Measurements from ENCODE around the gene VPREB3.
"Not testable (repeated sequence)": the region's sequence is repeated elsewhere in the genome, so short reads cannot be mapped to it uniquely, and the experiment has no call there.

The VPREB3 gene

DNA sequence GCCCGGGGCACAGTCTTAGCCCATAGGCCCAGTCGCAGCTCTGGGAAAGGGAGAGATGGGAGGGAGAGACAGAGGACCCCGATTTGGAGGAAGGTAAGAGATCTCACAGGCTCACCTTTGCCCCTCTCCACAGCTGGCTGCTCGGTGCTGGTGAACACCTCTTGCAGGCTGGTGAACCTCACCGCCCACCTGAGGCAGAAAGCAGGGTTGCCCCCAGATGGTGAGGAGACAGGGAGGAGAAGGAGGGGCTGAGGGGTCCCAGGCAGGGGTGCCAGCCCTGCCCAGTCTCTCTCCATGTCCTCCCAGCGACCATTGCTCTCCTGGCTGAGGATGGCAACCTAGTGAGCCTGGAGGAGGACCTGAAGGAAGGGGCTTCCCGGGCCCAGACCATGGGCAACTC is 9.7 kb upstream of the VPREB3 start:
- no peak for DNase-seq

DNA sequence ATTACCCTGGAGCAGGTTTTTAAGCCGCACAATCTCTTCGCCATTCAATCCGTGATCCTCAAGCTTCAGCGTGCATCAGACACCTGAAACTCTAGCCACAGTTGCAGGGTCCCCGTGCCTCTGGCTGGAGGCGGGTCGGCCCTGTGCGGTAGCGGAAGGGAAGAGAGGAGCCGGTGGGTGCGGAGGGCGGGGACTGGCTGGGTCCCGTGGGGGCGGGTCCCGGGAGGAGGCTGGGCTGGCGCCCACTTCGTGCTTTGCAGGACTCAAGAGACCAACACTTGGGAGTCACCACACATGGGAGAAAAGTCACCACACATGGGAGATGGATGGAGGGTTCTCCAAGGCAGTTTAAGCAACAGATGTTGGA is 9.3 kb upstream of the VPREB3 start:
- DNase-seq, result peak; percentile 37 to 44

DNA sequence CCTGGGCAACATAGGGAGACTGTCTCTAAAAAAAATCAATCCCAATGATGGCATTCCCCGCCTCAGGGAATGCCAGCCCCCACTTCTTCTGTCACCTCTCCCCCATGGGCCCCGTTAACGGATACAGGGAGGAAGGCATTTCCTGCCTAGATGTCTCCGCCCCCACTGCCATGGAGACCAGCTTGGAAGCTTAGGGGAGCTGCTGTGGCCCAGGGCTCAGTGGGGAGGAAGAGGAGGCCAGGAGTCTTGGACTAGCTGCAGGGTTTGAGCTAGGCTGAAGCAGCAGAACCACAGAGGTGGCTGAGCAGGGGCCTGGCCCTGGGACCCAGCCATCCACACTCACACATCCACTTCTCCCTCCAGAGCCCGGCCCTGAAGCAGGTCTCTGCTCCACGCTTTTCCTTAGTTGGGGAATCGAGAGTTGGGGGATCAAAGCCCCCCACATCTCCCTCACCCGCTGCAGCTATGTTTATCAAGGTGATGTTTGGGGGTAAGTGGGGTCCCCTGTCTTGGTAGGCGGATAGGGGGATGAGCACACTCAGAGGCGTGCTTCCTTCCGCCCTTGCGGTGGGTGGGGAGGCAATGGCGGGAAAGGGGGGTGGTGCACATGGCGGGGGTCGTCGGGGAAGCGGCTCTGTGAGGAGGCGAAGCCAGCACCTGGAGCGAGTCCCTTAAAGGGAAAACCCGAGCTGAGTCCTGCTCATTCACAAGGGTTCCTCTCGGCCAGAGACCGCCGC is 8.8 kb upstream of the VPREB3 start, which contains the start of gene C22orf15:
Gene C22orf15 (plus strand): TSS at position 149 of the 737 bp plus-strand sequence. CDS start 317 bp downstream, at position 466.
- no peak for DNase-seq

DNA sequence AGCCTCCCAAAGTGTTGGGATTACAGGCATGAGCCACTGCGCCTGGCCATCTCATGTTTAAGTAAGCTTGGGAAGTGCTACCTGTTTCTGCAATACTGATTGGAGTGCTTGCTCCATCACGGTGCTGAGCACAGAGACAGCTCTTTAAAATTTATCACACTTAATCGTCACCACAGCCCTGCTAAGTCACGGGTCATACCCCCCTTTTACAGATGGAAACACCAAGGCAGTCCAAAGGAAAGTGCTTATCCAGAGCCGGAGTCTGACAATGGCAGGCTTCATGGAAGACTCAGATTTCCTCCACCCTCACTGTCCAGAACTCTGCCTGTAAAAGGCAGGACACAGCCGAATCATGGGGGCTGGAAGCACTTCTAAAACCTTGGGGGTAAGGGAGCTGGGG is 5.8 kb upstream of the VPREB3 start:
- no peak for DNase-seq

DNA sequence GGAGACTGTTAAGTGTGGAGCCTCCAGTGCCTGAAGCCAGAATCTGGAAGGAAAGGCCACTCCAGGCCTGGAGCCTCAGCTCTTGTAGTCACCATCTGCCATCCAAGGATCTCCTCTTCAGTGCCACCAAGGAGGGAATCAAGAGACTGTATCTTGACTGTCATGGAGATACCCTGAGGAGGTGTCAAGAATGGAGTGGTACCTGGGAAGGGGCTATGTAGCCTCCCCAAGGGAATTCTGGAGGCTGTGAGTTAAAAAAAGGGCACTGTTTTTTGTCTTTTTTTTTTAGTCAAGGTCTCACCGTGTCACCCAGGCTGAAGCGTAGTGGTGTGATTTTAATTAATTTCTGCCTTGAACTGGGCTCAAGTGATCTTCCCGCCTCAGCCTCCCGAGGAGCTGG is 5.3 kb upstream of the VPREB3 start:
- DNase-seq, result no peak

DNA sequence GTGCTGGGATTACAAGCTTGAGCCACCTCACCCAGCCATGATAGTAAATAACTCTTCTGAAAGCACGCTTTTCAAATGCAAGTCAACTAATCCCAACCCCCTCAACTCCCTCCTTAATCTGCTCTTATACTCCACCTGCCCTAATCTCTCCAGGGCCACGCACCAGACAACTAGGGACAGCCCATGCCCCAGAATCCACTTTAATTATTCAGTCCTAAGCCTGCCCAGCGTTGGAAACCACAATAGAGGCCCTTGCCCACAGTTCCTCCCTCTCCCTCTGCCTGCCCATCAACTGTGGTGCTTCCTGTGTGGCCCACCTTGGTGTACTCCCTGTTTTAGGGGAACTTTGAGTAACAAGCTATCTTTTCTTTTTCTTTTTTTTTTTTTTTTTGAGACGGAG is 2.7 kb upstream of the VPREB3 start:
- no peak for DNase-seq

DNA sequence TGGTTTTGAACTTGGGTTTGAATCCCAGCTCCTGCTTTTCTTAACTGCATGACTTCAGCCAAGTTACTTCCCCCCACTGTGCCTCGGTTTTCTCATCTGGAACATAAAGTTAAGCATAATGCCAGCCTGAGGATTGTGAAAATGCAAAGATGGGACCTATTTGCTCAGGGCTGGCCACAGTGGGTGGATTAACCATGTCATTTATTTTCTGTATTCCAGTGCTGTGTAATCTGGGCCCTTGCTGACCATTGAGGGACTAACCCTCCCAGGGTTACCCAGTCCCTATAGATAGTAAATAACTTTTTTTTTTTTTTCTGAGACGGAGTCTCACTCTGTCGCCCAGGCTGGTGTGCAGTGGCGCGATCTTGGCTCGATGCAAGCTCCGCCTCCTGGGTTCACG is 1.5 kb upstream of the VPREB3 start:
- DNase-seq, result no peak

DNA sequence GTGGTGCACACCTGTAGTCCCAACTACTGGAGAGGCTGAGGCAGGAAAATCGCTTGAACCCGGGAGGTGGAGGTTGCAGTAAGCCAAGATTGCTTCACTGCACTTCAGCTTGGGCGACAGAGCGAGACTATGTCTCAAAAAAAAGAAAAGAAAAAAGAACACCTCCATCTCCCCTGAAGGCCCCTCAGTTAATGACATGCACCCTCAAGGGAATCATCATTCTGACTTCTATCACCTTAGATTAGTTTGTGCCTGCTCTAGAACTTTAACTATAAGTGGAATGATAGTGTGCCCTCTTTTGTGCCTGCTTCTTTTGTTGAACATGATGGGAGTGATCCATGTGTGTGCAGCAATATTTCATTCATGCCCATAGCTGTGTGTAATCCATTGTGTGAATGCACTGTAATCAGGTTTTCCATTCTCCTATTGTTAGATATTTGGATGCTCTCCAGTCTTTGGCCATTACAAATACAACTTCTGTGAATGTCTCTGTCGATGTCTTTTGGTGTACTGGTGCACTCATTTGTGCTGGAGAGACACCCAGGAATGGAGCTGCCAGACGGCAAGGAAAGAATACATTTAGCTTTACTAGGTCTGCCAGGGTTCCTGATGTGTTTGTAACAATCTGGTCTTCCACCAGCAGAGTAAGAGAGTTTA is 883 bp upstream of the VPREB3 start:
- no peak for DNase-seq

DNA sequence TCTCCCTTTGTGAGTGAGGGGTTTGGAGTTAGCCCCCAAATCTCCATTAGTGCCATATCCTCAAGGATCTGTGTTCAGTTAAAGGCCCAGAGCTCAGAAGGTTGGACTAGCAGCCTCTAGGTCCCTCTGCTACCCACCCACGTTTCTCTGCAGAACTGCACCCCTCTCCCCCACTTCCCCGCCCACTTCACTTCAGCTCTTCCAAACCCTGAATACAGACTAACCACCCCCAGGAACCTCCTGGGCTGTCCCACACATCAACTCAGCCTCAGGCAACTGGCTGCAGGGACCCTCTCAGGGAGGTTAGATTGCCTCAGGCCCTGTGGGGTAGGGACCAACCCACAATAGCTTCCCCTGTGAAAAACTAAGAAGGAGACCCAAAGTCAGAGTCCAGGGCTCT is 840 bp downstream of the VPREB3 start:
- no peak for DNase-seq

DNA sequence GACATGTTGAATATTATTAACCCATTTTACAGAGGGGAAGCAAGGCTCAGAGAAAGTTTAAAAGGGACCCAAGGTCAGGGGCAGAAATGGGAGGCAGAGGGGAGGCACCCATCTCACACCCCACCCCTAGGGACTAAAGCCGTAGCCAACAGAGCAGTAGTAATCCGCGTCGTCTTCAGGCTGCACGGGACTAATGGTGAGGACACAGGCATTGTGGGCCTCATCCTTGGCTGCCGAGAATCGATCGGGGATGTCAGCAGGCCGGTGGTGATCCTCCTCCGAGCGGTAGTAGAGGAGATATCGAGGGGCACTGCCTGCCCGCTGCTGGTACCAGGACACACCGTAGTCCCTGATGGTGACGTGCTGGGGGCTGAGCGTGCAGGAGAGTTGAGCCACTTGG is 1.5 kb downstream of the VPREB3 start:
- DNase-seq, result no peak

DNA sequence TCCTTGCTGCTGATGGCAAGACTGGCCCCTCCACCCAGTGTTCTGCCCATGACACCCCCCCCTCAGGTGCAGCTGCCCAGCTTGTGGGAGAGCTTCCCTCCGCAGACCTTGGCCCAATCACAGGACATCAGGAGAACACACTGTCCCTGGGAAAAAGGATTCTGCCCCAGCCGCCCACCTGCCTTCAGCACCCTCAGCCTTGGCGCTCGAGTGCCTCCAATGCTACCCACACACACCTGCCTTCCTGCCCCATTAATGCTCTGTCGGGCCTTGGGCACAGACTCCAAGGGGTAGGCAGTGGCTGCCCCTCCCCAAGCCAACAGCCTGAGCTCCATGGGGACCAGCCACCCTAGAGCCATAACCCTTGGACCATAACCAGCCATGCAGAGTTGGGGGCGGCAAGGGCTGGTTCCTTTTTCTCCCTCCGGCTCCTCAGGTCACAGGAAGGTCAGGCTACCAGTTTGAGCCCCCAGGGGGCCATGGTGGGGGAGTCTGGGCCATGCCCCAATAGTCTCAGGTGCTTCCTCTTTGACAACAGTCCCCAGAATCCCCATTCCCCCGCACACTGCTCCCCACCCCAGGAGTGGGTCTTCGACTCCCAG is 2.0 kb downstream of the VPREB3 start:
- DNase-seq, result no peak

DNA sequence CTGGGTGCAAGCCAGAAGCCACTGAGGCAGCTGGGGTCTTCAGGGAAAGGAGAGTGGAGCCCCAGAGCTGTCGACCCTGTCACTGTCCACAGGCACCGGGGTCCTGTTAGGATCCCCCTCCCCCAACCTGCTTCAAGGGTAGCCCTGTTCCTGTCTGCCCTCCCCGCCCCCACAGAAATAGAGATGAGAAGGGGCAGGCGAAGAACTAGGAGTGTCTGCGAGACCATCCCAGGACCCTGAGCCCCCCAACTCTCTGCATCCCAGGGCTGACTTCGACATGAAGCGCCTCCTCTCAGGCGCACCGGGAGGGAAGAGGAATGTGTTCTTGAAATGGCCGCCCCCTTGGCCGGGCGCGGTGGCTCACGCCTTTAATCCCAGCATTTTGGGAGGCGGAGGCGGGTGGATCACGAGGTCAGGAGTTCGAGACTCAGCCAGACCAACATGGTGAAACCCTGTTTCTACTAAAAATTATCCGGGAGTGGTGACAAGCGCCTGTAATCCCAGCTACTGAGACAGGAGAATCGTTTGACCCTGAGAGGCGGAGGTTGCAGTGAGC is 2.7 kb downstream of the VPREB3 start:
- DNase-seq, result no peak

DNA sequence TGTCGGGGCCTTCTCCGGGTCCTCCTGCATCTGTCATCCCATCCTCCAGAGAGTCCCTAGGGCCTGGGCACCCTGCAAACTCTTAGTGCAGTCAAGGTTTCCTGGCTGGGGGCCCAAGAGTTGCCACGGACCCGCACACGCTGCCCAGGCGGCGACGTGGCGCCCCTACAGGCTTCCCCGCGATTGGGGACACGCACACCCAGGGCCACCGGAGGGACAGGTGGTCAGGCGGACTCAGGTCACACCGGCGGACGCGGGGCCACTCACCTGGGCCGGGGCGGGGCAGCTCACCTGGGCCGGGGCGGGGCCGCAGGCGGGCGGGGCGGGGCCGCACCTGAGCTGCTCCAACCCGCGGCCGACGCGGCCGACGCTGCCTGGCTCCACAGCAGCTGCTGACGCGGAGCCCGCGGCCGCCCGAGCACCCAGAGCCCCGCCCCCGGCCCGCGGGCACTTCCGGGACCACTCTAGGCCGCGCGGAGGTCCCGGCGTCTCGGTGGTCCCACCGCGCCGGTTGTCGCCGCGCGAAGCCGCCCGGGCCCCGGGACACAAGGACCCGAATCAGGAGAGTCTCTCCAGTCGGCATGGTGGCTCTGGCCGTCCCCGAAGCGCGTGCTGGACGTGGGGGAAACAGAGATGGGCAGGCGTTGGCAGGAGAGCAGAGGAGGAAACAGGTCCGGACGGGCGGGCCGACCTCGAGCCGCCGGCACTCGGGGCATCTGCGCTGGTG is 3.3 kb downstream of the VPREB3 start, which contains the start of gene ZNF70:
Gene ZNF70 (minus strand): TSS at position 399 of the 727 bp plus-strand sequence. CDS start 5,972 bp downstream, outside the sequence.
- DNase-seq, result peak; percentile 61 to 78

DNA sequence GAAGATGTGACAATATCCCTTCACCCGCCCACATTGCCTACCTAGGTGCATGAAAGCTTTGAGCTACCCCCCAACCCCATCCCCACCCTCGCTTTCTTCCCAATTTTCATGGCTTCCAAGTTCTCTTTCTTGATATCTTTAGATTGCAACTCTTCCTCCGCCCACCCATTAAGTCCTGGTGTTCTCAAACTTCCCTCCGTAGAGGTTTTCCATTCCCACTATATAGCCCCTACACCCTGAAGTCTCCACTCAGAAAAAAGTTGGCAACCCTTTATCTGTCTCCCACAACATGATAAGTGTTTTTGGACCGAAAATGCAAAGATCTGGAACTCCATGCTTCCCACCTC is 3.9 kb downstream of the VPREB3 start:
- no peak for DNase-seq

DNA sequence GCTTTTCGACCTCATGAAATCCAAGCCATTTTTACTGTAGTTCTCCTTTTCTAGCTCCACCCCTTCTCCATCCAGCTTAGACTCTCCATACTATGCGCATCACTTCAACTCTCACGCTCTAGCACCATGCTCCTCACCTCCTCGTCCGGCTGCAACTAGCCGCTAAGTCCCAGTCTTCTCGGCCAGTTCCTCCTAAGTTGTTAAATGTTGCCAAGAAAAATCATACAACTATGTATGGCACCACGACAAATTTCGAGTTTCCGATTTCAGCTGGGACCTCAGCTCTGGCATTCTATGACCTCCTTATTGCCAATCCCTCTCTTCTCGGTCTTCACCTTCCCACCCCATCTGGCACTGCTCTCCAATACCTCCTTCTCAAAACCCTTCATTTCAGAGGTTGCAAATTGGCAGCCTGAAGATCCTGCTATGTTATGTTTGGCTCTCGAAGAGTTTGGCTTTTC is 4.4 kb downstream of the VPREB3 start:
- DNase-seq, result no peak

DNA sequence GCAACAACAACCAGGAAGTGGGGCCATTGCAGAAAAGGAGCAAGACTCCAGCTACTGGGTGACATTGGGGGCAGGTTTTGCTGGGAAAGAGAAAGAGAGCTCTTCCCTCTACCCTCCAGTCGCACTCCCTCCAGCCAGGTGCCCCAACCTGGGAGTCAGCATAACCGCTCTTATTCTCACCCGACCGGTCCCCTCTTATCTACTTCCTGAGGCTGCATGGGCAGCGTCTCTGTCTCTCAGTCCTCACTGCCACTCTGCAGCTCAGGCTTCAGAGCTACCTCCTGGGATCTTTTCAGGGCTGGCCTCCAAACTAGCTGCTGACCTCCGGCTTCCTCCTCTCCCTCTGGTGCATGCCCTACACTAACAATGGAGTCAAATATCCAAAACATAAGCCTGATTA is 8.4 kb downstream of the VPREB3 start:
- no peak for DNase-seq

DNA sequence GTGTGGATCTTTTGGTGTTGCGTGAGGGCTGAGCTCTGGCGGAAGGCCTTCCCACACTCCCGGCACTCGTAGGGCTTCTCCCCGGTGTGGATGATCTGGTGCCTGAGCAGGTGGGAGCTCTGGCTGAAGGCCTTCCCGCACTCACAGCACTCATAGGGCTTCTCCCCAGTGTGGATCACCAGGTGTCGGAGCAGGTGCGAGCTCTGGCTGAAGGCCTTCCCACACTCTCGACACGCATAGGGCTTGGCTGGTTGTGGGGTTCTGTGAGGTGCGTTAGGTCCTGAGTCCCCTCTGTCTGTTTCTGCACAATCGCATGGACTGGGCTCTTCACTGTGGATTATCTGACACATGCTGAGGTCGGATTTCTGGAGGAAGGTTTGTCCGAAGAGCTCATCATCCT is 9.7 kb downstream of the VPREB3 start:
- DNase-seq, result no peak

DNA sequence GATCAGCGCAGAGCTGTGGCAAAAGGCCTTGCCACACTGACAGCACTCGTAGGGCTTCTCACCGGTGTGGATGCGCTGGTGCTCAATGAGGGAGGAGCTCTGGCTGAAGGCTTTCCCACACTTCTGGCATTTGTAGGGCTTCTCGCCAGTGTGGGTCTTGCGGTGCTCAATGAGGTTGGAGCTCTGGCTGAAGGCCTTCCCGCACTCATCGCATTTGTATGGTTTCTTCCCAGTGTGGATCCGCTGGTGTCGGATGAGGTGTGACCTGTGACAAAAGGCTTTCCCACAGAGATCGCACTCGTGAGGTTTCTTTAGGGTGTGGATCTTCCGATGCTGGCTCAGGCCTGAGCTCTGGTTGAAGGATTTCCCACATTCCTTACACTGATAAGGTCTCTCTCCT is 10.2 kb downstream of the VPREB3 start:
- no peak for DNase-seq

DNA sequence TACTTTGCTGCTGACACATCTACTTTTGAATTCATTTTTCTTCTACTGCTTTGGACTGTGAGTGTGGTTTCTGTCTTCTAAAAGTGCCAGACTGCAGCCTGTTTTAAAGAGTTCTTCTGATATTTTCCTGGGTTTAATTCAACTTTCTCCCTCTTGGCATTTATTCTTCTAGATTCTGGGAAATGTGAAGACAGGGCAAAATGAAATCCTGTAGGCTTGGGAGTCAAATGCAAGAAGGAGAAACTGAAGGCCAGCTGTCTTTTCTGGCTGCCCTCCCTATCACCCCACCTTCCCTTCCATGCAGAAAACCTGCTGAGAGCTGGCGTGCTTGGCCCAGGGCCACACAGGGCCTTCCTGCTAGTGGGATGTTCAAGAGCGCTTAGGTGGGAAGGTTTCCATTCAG is 10.9 kb downstream of the VPREB3 start:
- no peak for DNase-seq

DNA sequence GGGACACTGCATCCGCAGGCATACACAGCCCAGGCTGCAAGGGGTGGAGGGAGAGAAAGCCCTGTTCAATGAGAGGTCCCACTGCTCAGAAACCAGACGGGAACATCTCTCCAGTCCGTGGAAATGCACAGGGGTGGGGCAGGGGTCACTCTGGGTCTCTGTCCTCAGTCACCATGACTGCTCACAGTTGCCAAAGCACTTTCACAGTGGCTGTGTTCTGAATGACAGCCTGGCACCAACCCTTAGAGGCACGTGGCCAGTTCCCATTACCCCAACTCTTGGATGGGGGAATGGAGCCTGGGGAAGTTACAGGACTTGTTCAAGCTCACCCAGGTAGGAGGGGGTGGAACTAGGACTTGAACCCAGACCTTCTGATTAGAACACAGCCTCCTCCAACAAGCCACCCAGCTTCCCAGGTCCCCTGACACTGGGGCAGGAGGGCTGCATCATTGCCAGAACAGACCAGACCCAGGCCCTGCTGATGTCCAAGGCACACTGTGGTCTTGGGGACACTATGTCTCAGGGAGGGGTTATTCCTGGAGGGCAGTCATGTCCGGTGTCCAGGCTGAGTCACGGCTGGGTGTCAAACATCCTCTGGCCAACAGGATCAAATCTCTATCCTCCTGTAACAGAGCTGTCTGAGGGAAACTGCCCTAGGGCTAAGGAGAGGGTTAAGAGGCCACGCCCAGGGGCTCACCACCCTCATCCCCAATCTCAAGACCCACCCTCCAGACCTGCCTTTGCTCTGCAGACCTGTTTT is 11.5 kb downstream of the VPREB3 start:
- no peak for DNase-seq

DNA sequence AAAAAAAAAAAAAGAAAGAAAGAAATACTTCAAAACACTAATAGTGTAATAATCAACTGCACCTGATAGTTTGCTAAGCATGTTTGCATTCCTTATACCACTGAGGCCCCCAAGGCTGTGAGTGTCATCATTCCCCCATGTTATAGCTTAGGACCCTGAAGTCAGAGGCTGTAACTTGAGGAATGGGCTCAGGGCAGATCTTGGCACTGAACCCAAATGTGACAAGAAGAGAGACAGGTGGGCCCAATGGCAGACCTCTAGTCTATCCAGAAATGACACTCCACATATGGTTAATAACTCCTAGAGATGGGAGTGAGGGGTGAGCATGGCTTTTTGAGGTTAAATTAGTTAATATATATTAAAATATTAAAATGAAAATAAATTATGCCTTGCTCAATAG is 16.5 kb downstream of the VPREB3 start:
- no peak for DNase-seq

DNA sequence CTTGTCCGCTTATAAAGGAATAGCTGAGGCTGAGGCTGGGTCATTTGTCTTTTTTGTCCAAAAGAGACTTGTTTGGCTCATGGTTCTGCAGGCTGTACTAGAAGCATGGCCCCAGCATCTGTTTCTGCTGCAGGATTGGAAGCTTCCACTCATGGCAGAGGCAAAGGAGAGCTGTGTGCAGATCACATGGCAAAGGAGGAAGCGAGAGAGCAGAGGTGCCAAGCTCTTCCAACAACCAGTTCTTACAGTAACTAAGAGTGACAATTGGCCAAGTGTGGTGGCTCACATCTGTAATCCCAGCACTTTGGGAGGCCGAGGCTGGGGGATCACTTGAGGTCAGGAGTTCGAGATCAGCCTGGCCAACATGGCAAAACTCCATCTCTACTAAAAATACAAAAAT is 26.1 kb downstream of the VPREB3 start:
- DNase-seq, result not testable (repeated sequence)

Measured in stimulated activated CD4-positive, alpha-beta T cell treated with anti-CD3 and anti-CD28 coated beads, Interleukin-2, amount 100 ng/mL, for 48 hours (primary cell).